Measurements from ENCODE around the gene DUSP3. TPM values are rescaled to one million over a fixed set of nuclear protein-coding genes. Genes with fewer than 3 reads are reported as not detected.

Gene DUSP3
- total and polyA plus RNA-seq, 2 of the 13 experiments (the other 11 are each of a cell fraction or from before 2014, with no cell fraction given): 60.0 to 71.5 TPM

- TF ChIP-seq CHCHD3 (CRISPR knock-in tag; IDR thresholded peaks at IDR 0.05): peak; percentile 70; the same call in 1 of the 2 replicates
- TF ChIP-seq ZHX1 (CRISPR knock-in tag; IDR thresholded peaks at IDR 0.05; ENCODE audit: low read depth): no peak
- TF ChIP-seq RXRB (CRISPR knock-in tag; IDR thresholded peaks at IDR 0.05; ENCODE audit: borderline replicate concordance): no peak
- TF ChIP-seq FOXA1 (IDR thresholded peaks at IDR 0.05): no peak
- no peak for TF ChIP-seq FOXA1 (CRISPR knock-in tag; IDR thresholded peaks at IDR 0.05)
- TF ChIP-seq ZNF607 (CRISPR knock-in tag; IDR thresholded peaks at IDR 0.05; ENCODE audit: borderline replicate concordance): peak; percentile 22; the same call in 1 of the 2 replicates
- no peak for TF ChIP-seq CBX5 (CRISPR knock-in tag; IDR thresholded peaks at IDR 0.05; ENCODE audit: borderline replicate concordance)
- 0 out of 2 replicates have a peak, but pooled peaks have one; percentile 41 for TF ChIP-seq ZNF768 (CRISPR knock-in tag; IDR thresholded peaks at IDR 0.05)
- peak; percentile 99 for TF ChIP-seq ZNF800 (CRISPR knock-in tag; IDR thresholded peaks at IDR 0.05)
- no peak for TF ChIP-seq ZBTB44 (CRISPR knock-in tag; IDR thresholded peaks at IDR 0.05)
- 0 out of 2 replicates have a peak, but pooled peaks have one; percentile 46 for TF ChIP-seq BORCS8-MEF2B (CRISPR knock-in tag; IDR thresholded peaks at IDR 0.05)
- no peak for TF ChIP-seq XBP1 (CRISPR knock-in tag; IDR thresholded peaks at IDR 0.05)
- no peak for TF ChIP-seq ZBTB40 (IDR thresholded peaks at IDR 0.05)
- peak; percentile 57; the same call in 1 of the 2 replicates for TF ChIP-seq ZBTB40 (CRISPR knock-in tag; IDR thresholded peaks at IDR 0.05)
- TF ChIP-seq KDM5B (CRISPR knock-in tag; IDR thresholded peaks at IDR 0.05; ENCODE audit: borderline replicate concordance): peak; percentile 31; the same call in 1 of the 2 replicates
These were observed 23.3 kb downstream of the DUSP3 start (continued) for GRCh38 chr17:43755389-43755875.
